Mucosa of stomach (tissue), 1 donor: ENCODE data around the gene S100A7A.
"Not testable (repeated sequence)": the region's sequence is repeated elsewhere in the genome, so short reads cannot be mapped to it uniquely, and the experiment has no call there.

Experiments used
- H3K27me3 ChIP-seq: one replicate; pipeline ENCODE4 v1.7.0; 2013; ENCODE audit warnings: mild to moderate bottlenecking, low read length; ENCODE audit not compliant: control insufficient read depth, insufficient read depth
- H3K36me3 ChIP-seq: one replicate; pipeline ENCODE4 v1.7.0; 2013; ENCODE audit warnings: low read length; ENCODE audit not compliant: control insufficient read depth, insufficient read depth
- H3K4me1 ChIP-seq: one replicate; pipeline ENCODE4 v1.7.0; 2013; ENCODE audit warnings: mild to moderate bottlenecking, low read length; ENCODE audit not compliant: control insufficient read depth, insufficient read depth
- H3K4me3 ChIP-seq: one replicate; pipeline ENCODE4 v1.7.0; 2013; ENCODE audit warnings: low read length
- H3K9ac ChIP-seq: one replicate; pipeline ENCODE4 v1.7.0; 2013; ENCODE audit warnings: mild to moderate bottlenecking, low read length, moderate library complexity
- H3K9me3 ChIP-seq: one replicate; pipeline ENCODE4 v1.7.0; 2013; ENCODE audit warnings: mild to moderate bottlenecking, low read length, moderate library complexity; ENCODE audit not compliant: control insufficient read depth
- donor health status: Pancreatic carcinoma.

S100A7A gene

GRCh38 chr1:153447498-153448170 is 31.3 kb downstream of the S100A7A start:
- no peak overlapping the region for H3K4me3 ChIP-seq
- no peaks in the 10 kb centered on the region for H3K4me1 ChIP-seq
- peaks cover 5% of the 10 kb centered on the region for H3K27me3 ChIP-seq
- no peaks in the 10 kb centered on the region for H3K36me3 ChIP-seq
- H3K9me3 ChIP-seq = no peaks in the 10 kb centered on the region
- no peak overlapping the region for H3K9ac ChIP-seq

GRCh38 chr1:153448851-153449250 is 32.5 kb downstream of the S100A7A start:
- H3K9me3 ChIP-seq, H3K36me3 ChIP-seq, H3K4me1 ChIP-seq, H3K4me3 ChIP-seq, H3K27me3 ChIP-seq, H3K9ac ChIP-seq: not testable (repeated sequence)

- Histone ChIP-seq H3K36me3 (no peaks in the 10 kb centered on the region), H3K27me3 (no peaks in the 10 kb centered on the region)
Measured at GRCh38 chr1:153456396-153456795, 40.1 kb downstream of the S100A7A start.

DNA sequence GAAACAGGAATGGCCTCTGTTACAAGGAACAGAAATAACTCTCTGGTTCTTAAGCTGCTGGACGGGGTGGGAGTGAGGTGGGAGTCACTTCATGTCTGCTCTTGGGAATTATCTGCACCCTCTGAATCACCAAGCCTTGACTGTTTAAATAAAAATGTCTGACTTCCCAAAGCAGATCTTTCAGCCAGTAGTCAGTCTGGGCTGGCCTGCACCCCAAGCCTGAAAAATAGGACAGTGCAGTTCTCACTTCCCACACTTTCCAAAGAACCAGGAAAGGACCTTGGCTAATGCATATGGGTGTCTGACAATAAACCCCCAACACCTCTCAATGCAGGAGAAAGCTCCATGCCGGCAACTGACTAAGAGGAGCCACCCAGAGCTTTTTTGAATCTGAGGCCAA is 43.3 kb downstream of the S100A7A start:
- Histone ChIP-seq H3K36me3 (no peaks in the 10 kb centered on the region), H3K4me1 (no peaks in the 10 kb centered on the region), H3K9me3 (no peaks in the 10 kb centered on the region), H3K4me3 (no peak overlapping the region), H3K9ac (no peak overlapping the region), H3K27me3 (no peaks in the 10 kb centered on the region)

More at GRCh38 chr1:153456396-153456795, 40.1 kb downstream of the S100A7A start:
- H3K4me1 ChIP-seq = no peaks in the 10 kb centered on the region
- no peak overlapping the region for H3K4me3 ChIP-seq
- H3K9ac ChIP-seq = no peak overlapping the region
- H3K9me3 ChIP-seq = no peaks in the 10 kb centered on the region

GRCh38 chr1:153460551-153460950 is 44.2 kb downstream of the S100A7A start, which contains the start of gene S100A7:
TSS of gene S100A7 (minus strand) at chr1:153460651. CDS start at chr1:153459013, 1,638 bp downstream.
- Histone ChIP-seq H3K4me1 (no peaks in the 10 kb centered on the region), H3K9ac (no peak within 1 kb of the TSS), H3K36me3 (no peaks in the 10 kb centered on the region), H3K27me3 (no peaks in the 10 kb centered on the region), H3K4me3 (no peak within 1 kb of the TSS), H3K9me3 (no peaks in the 10 kb centered on the region)

GRCh38 chr1:153462741-153463140 is 46.4 kb downstream of the S100A7A start:
- H3K9ac ChIP-seq, H3K27me3 ChIP-seq, H3K36me3 ChIP-seq, H3K9me3 ChIP-seq, H3K4me3 ChIP-seq, H3K4me1 ChIP-seq: not testable (repeated sequence)

DNA sequence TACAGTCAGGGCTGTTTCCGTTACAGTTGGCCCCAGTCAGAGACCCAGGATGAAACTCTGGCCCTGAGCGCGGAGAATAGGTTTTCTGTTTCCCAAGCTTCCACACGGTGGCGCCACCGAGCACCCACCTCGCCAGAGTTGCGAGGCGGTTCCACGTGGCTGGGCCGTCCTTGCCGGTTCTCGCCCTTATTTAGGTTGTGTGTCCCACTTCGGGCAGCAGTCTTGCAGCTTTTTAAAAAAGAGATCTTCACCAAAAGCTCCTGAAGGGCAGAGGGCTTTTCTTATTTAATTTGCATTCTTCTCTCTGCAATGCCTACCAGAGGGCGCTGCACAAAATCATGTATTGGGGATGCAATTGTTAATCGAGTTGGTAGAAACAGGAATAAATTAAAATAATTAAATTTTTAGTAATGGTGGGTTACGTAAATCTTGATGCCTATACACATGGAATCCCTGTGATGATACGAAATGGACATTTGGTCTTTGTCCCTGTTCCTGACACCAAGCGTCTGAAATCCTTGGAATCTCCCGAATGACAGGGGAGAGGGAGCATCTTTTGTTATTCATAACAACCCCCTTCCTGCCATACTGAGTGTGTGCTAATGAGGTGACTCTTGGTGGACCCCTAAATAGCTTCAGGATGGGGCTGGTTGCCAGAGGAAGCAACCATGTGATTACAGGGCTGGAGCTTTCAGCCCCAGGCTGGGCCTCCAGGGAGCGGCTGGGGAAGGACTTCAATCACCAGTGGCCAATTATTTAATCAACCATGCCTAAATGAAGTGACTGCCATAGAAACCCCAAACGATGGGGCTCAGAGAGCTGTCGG is 49.7 kb downstream of the S100A7A start:
- Histone ChIP-seq H3K4me3 (no peak overlapping the region), H3K27me3 (peaks cover 4% of the 10 kb centered on the region), H3K36me3 (no peaks in the 10 kb centered on the region), H3K4me1 (no peaks in the 10 kb centered on the region), H3K9ac (no peak overlapping the region), H3K9me3 (no peaks in the 10 kb centered on the region)

DNA sequence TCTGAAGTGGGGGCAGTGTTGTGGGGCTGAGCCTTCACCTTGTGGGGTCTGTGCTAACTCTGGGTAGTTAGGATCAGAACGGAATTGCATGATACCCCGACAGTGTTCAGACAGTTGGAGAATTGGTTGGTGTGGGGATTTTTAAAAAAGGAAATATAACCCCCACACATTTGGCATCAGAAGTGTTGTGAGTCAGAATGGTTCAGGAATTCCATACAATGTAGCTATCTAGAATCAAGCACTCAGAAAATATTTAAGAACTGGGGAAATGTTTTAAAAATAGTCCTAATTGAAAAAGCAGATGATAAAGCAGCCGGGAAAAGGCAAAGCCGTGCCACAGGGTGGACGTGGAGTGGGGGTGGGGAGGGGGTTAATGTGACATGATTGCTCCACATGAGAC is 50.6 kb downstream of the S100A7A start:
- peaks cover 4% of the 10 kb centered on the region for H3K27me3 ChIP-seq
- no peak overlapping the region for H3K4me3 ChIP-seq
- H3K36me3 ChIP-seq = no peaks in the 10 kb centered on the region
- no peaks in the 10 kb centered on the region for H3K4me1 ChIP-seq
- no peak overlapping the region for H3K9ac ChIP-seq
- H3K9me3 ChIP-seq = no peaks in the 10 kb centered on the region

- Histone ChIP-seq H3K9me3 (no peaks in the 10 kb centered on the region), H3K36me3 (no peaks in the 10 kb centered on the region), H3K9ac (no peak overlapping the region), H3K27me3 (peaks cover 4% of the 10 kb centered on the region), H3K4me3 (no peak overlapping the region), H3K4me1 (no peaks in the 10 kb centered on the region)
Measured at GRCh38 chr1:153470707-153471106, 54.4 kb downstream of the S100A7A start.
